H1 (cell line): ENCODE measurements around the gene C16orf89. TPM values are rescaled to one million over a fixed set of nuclear protein-coding genes. Genes with fewer than 3 reads are reported as not detected.

Experiments
- CTCF ChIA-PET: fragments of 300-600 bp; sonication (Branson Sonifier 250); formaldehyde crosslinking; loops from one replicate; lab custom pipeline; 2021; ENCODE audit not compliant: partially characterized antibody; lab: Charles Lee
- POLR2A ChIA-PET: fragments of 300-600 bp; sonication (Branson Sonifier 250); formaldehyde crosslinking; loops from one replicate; lab custom pipeline; 2021; ENCODE audit warnings: inconsistent platforms; ENCODE audit not compliant: partially characterized antibody; lab: Charles Lee
- DNase-seq, 2 experiments: peaks; one replicate each; pipeline versions ENCODE4 v3.0.0 to v3.0.0-alpha.2; 2010 to 2022; ENCODE audit warnings: low spot score in 2 of 2, low read depth in 1 of 2, mixed read lengths in 1 of 2
- FAIRE-seq: peaks from 2 replicates; lab custom pipeline; 2011; peaks lifted over from hg19 to GRCh38; lab: Jason Lieb, UNC
- H2AFZ ChIP-seq: 2 replicates; pipeline ENCODE4 v1.8.1; 2012; ENCODE audit warnings: low read length, inconsistent platforms
- H2AK5ac ChIP-seq: 2 replicates; pipeline ENCODE4 v1.6.1; 2013; ENCODE audit warnings: low read depth, low read length
- H2BK120ac ChIP-seq: replicated peaks from 2 replicates; pipeline ENCODE3; 2013; ENCODE audit warnings: low read depth, low read length, inconsistent platforms
- H2BK12ac ChIP-seq: 2 replicates; pipeline ENCODE4 v1.6.1; 2013; ENCODE audit warnings: low read depth, low read length
- H2BK15ac ChIP-seq: 2 replicates; pipeline ENCODE4 v1.6.1; 2013; ENCODE audit warnings: low read length
- H2BK20ac ChIP-seq: 2 replicates; pipeline ENCODE4 v1.6.1; 2013; ENCODE audit warnings: low read length
- H2BK5ac ChIP-seq: 2 replicates; pipeline ENCODE4 v1.6.1; 2013; ENCODE audit warnings: low read depth, low read length
- H3K14ac ChIP-seq: 2 replicates; pipeline ENCODE4 v1.6.1; 2013; ENCODE audit warnings: inconsistent platforms; ENCODE audit not compliant: insufficient read length
- H3K18ac ChIP-seq: 2 replicates; pipeline ENCODE4 v1.6.1; 2013; ENCODE audit warnings: low read length; ENCODE audit errors: extremely low read depth
- H3K23ac ChIP-seq: 2 replicates; pipeline ENCODE4 v1.6.1; 2013; ENCODE audit warnings: inconsistent platforms; ENCODE audit not compliant: insufficient read length
- H3K23me2 ChIP-seq: 2 replicates; pipeline ENCODE4 v1.6.1; 2013; ENCODE audit warnings: low read depth, low read length
- H3K27ac ChIP-seq: 2 replicates; pipeline ENCODE4 v1.6.1; 2011; ENCODE audit warnings: low read depth, low read length, inconsistent platforms
- H3K27me3 ChIP-seq, 4 experiments: replicated peaks in 1 of 4; 1 replicate in 1 of 4; 2 replicates in 3 of 4; pipeline versions ENCODE4 v1.6.1 to v1.8.1; 2011 to 2013; ENCODE audit warnings: low read length in 3 of 4, mild to moderate bottlenecking in 3 of 4, inconsistent platforms in 2 of 4, mixed read lengths in 2 of 4, moderate library complexity in 1 of 4; ENCODE audit not compliant: control insufficient read depth in 3 of 4, insufficient read depth in 3 of 4; ENCODE audit errors: extremely low read depth in 1 of 4
- H3K36me3 ChIP-seq, 4 experiments: 2 replicates each; pipeline versions ENCODE4 v1.6.1 to v1.8.1; 2011 to 2013; ENCODE audit warnings: mild to moderate bottlenecking in 4 of 4, low read length in 3 of 4, moderate library complexity in 2 of 4, control low read depth in 1 of 4, inconsistent platforms in 1 of 4; ENCODE audit not compliant: insufficient read depth in 4 of 4, control insufficient read depth in 2 of 4
- H3K4ac ChIP-seq: replicated peaks from 2 replicates; pipeline ENCODE3; 2013; ENCODE audit warnings: low read length, low read depth, mixed read lengths, inconsistent platforms; ENCODE audit not compliant: insufficient read length
- H3K4me1 ChIP-seq, 4 experiments: replicated peaks in 1 of 4; 1 replicate in 1 of 4; 2 replicates in 3 of 4; pipeline versions ENCODE4 v1.6.1 to v1.8.1; 2011 to 2013; ENCODE audit warnings: low read length in 3 of 4, inconsistent platforms in 2 of 4, mixed read lengths in 1 of 4; ENCODE audit not compliant: insufficient read depth in 4 of 4, control insufficient read depth in 3 of 4
- H3K4me2 ChIP-seq, 2 experiments: 2 replicates each; pipeline versions ENCODE4 v1.6.1 to v1.8.1; 2011 to 2013; ENCODE audit warnings: low read depth in 2 of 2, low read length in 2 of 2, control low read depth in 1 of 2, inconsistent platforms in 1 of 2, mild to moderate bottlenecking in 1 of 2; ENCODE audit not compliant: insufficient read depth in 1 of 2
- H3K4me3 ChIP-seq, 4 experiments: fragments of 200-600, 300-600 bp in 1 of 4; sonication (generic), shearing (Covaris generic), sonication (Bioruptor Twin) in 1 of 4; 2 replicates each; pipeline versions ENCODE4 v1.5.1 to v1.8.1; 2011 to 2016; ENCODE audit warnings: low read length in 4 of 4, low read depth in 3 of 4, control low read depth in 2 of 4, inconsistent platforms in 2 of 4, mild to moderate bottlenecking in 2 of 4, mixed read lengths in 1 of 4, moderate library complexity in 1 of 4; ENCODE audit not compliant: insufficient read depth in 2 of 4; ENCODE audit errors: extremely low read depth in 1 of 4
- H3K56ac ChIP-seq: replicated peaks from 2 replicates; pipeline ENCODE3; 2013; ENCODE audit warnings: low read depth, mild to moderate bottlenecking, mixed read lengths, low read length, inconsistent platforms; ENCODE audit not compliant: insufficient read length
- H3K79me1 ChIP-seq: 2 replicates; pipeline ENCODE4 v1.6.1; 2013; ENCODE audit warnings: low read depth, low read length, control low read depth
- H3K79me2 ChIP-seq, 2 experiments: 2 replicates each; pipeline versions ENCODE4 v1.6.1 to v1.8.1; 2012 to 2013; ENCODE audit warnings: low read length in 2 of 2, mild to moderate bottlenecking in 2 of 2, inconsistent platforms in 1 of 2; ENCODE audit not compliant: insufficient read depth in 2 of 2, control insufficient read depth in 1 of 2
- H3K9ac ChIP-seq, 4 experiments: replicated peaks in 1 of 4; 1 replicate in 1 of 4; 2 replicates in 3 of 4; pipeline versions ENCODE4 v1.6.1 to v1.8.1; 2011 to 2013; ENCODE audit warnings: low read depth in 3 of 4, low read length in 3 of 4, control low read depth in 2 of 4, mild to moderate bottlenecking in 2 of 4, moderate library complexity in 2 of 4, inconsistent platforms in 1 of 4; ENCODE audit errors: extremely low read depth in 1 of 4
- H3K9me3 ChIP-seq, 2 experiments: 2 replicates each; pipeline versions ENCODE4 v1.6.1 to v1.8.1; 2012 to 2013; ENCODE audit warnings: mild to moderate bottlenecking in 2 of 2, moderate library complexity in 2 of 2, control low read depth in 1 of 2, inconsistent platforms in 1 of 2, low read depth in 1 of 2, low read length in 1 of 2, mixed read lengths in 1 of 2; ENCODE audit not compliant: insufficient read depth in 2 of 2
- H4K20me1 ChIP-seq, 2 experiments: replicated peaks in 1 of 2; 2 replicates each; pipeline versions ENCODE3 to v1.8.1; 2011 to 2013; ENCODE audit warnings: inconsistent platforms in 2 of 2, low read length in 2 of 2, mild to moderate bottlenecking in 1 of 2; ENCODE audit not compliant: insufficient read depth in 2 of 2, control insufficient read depth in 1 of 2
- H4K5ac ChIP-seq: 2 replicates; pipeline ENCODE4 v1.6.1; 2013; ENCODE audit warnings: low read length, low read depth, mixed read lengths, inconsistent platforms; ENCODE audit not compliant: insufficient read length
- H4K8ac ChIP-seq: 2 replicates; pipeline ENCODE4 v1.8.0; 2013; ENCODE audit warnings: mild to moderate bottlenecking, moderate library complexity, low read length, inconsistent platforms; ENCODE audit not compliant: insufficient read depth; ENCODE audit errors: extremely low read depth
- H4K91ac ChIP-seq: replicated peaks from 2 replicates; pipeline ENCODE3; 2013; ENCODE audit warnings: low read length, mixed read lengths, inconsistent platforms; ENCODE audit not compliant: insufficient read length
- ATF3 ChIP-seq: IDR thresholded peaks from 2 replicates; pipeline ENCODE4 v1.6.1; 2011; ENCODE audit warnings: low read depth, mild to moderate bottlenecking, low read length; ENCODE audit not compliant: insufficient read depth
- EP300 ChIP-seq, 2 experiments: IDR thresholded peaks; 1 replicate in 1 of 2; 2 replicates in 1 of 2; pipeline ENCODE4 v1.6.1; 2011 to 2012; ENCODE audit warnings: low read depth in 2 of 2, low read length in 2 of 2, mild to moderate bottlenecking in 2 of 2, borderline replicate concordance in 1 of 2, inconsistent platforms in 1 of 2, moderate library complexity in 1 of 2
- WGBS, 2 experiments: shearing (Covaris generic) in 1 of 2; methylation state at CpG; one replicate each; pipeline versions ENCODE4 v1.1.6 to v1.1.7; 2013 to 2015; ENCODE audit warnings: low lambda C conversion rate in 2 of 2, mixed read lengths in 2 of 2, inconsistent platforms in 1 of 2, low coverage in 1 of 2, missing lambda C conversion rate in 1 of 2; ENCODE audit not compliant: insufficient replicate concordance in 2 of 2, insufficient coverage in 1 of 2, insufficient read length in 1 of 2; ENCODE audit errors: extremely low coverage in 1 of 2, missing lambda C conversion rate in 1 of 2; 5-methylcytosine and 5-hydroxymethylcytosine counted together
- polyA plus RNA-seq, 7 experiments: library from polyadenylated mRNA; depleted of rRNA in 3 of 7; stranded (reverse) in 5 of 7; unstranded in 2 of 7; fragments of >200 nt in 5 of 7; fragments of 200-250 nt in 2 of 7; gene quantifications; 1 replicate in 5 of 7; 2 replicates in 1 of 7; 4 replicates in 1 of 7; pipeline versions ENCODE4 v1.2.1 to v1.2.3, GENCODE V29; 2011 to 2013; ENCODE audit warnings: missing spikeins in 2 of 7, mixed read lengths in 2 of 7
- total RNA-seq: library from RNA; stranded (reverse); fragmentation: NEBNext Ultra II Directional; extraction: Animal tissue kit (Norgen Biotek cat#: 25700); gene quantifications from 2 replicates; pipeline ENCODE4 v1.2.1, GENCODE V29; 2021

C16orf89 gene
- total and polyA plus RNA-seq, 2 of the 8 experiments (the other 6 are each of a cell fraction or from before 2014, with no cell fraction given) = 6.7 to 9.9 TPM

GRCh38 chr16:5001986-5002385 lies 63.8 kb downstream of the C16orf89 start:
- no peak overlapping the region for H2BK12ac ChIP-seq
- no peaks in the 10 kb centered on the region for H4K20me1 ChIP-seq
- H3K79me2 ChIP-seq = no peaks in the 10 kb centered on the region
- no peak overlapping the region for H2BK5ac ChIP-seq
- no peak overlapping the region for H3K4me2 ChIP-seq
- H4K8ac ChIP-seq = no peak overlapping the region
- H3K36me3 ChIP-seq = no peaks in the 10 kb centered on the region
- no peak overlapping the region for H2AK5ac ChIP-seq
- H3K79me1 ChIP-seq = no peaks in the 10 kb centered on the region; the same call in 1 of the 2 replicates
- H4K5ac ChIP-seq = no peak overlapping the region
- H4K91ac ChIP-seq = no peak overlapping the region
- H3K27me3 ChIP-seq = no peaks in the 10 kb centered on the region
- H2BK15ac ChIP-seq = no peak overlapping the region
- H3K4ac ChIP-seq = no peak overlapping the region
- no peak overlapping the region for H3K18ac ChIP-seq
- FAIRE-seq (no peak), DNase-seq (no peak)
- no peaks in the 10 kb centered on the region for H3K4me1 ChIP-seq
- H3K23ac ChIP-seq = no peak overlapping the region
- WGBS, 2 experiments = 92% methylated on average over 6 of the region's 6 CpGs; no CpG with 5 or more reads in 1 of the 2 experiments
- H3K56ac ChIP-seq = no peak overlapping the region
- H3K9me3 ChIP-seq = no peaks in the 10 kb centered on the region
- no peak overlapping the region for H3K9ac ChIP-seq
- CTCF ChIA-PET = interaction anchor here (0.5 to 3.4 kb wide), 4 partner anchors 22 to 75 kb away, joined by 3 to 10 read pairs (median 4); no protein-coding TSS in a partner anchor
- H2BK120ac ChIP-seq = no peak overlapping the region
- no peak overlapping the region for H2BK20ac ChIP-seq
- no peak overlapping the region for H3K27ac ChIP-seq
- TF ChIP-seq EP300 (IDR thresholded peaks at IDR 0.05; ENCODE audit: borderline replicate concordance in 1 of 2, low read depth in 2 of 2, low read length in 2 of 2) (no peak), ATF3 (no peak)
- H3K14ac ChIP-seq = no peak overlapping the region
- POLR2A ChIA-PET = interaction anchor here (1.0 to 1.3 kb wide), 2 partner anchors 10 to 74 kb away, joined by 3 to 5 read pairs; no protein-coding TSS in a partner anchor
- H2AFZ ChIP-seq = no peak overlapping the region
- no peaks in the 10 kb centered on the region for H3K23me2 ChIP-seq
- no peak overlapping the region for H3K4me3 ChIP-seq
